GM23338 (cell line): ENCODE measurements around the gene MYH10. TPM values are rescaled to one million over a fixed set of nuclear protein-coding genes. Genes with fewer than 3 reads are reported as not detected.

Experiments used
- ATAC-seq: fragments of 200-7000 bp; cut with Tn5 transposase; 3 replicates; pipeline ENCODE4 v1.9.1; 2020
- DNase-seq: peaks from one replicate; pipeline ENCODE4 v3.0.0-alpha.2; 2015; ENCODE audit warnings: low spot score
- H2AFZ ChIP-seq: fragments of 200-600 bp; sonication (generic); 2 replicates; pipeline ENCODE4 v1.8.0; 2016; ENCODE audit warnings: antibody characterized with exemption, mild to moderate bottlenecking, moderate library complexity
- H3F3A ChIP-seq: fragments of 200-600 bp; sonication (generic); replicated peaks from 2 replicates; pipeline ENCODE4 v1.8.0; 2017; ENCODE audit warnings: antibody characterized with exemption, mixed run types, low read depth
- H3K27ac ChIP-seq: fragments of 200-600 bp; sonication (generic); 2 replicates; pipeline ENCODE4 v1.6.1; 2016; ENCODE audit warnings: low read depth
- H3K27me3 ChIP-seq: fragments of 200-600 bp; sonication (generic); 2 replicates; pipeline ENCODE4 v1.8.0; 2016; ENCODE audit warnings: mild to moderate bottlenecking, mixed run types, moderate library complexity; ENCODE audit not compliant: insufficient read depth
- H3K36me3 ChIP-seq: fragments of 200-600 bp; sonication (generic); 2 replicates; pipeline ENCODE4 v1.8.0; 2016; ENCODE audit warnings: mild to moderate bottlenecking; ENCODE audit not compliant: insufficient read depth
- H3K4me1 ChIP-seq: fragments of 200-600 bp; sonication (generic); 2 replicates; pipeline ENCODE4 v1.8.0; 2016; ENCODE audit warnings: mild to moderate bottlenecking, moderate library complexity; ENCODE audit not compliant: insufficient read depth
- H3K4me2 ChIP-seq: fragments of 200-600 bp; sonication (generic); 2 replicates; pipeline ENCODE4 v1.7.1; 2017; ENCODE audit warnings: mixed run types
- H3K4me3 ChIP-seq: fragments of 200-600 bp; sonication (generic); 2 replicates; pipeline ENCODE4 v1.6.1; 2016; ENCODE audit warnings: mixed run types
- H3K79me2 ChIP-seq: fragments of 200-600 bp; sonication (generic); replicated peaks from 2 replicates; pipeline ENCODE4 v1.8.0; 2017; ENCODE audit warnings: mild to moderate bottlenecking; ENCODE audit not compliant: insufficient read depth
- H3K9me2 ChIP-seq: fragments of 200-600 bp; sonication (generic); 2 replicates; pipeline ENCODE4 v1.8.0; 2017; ENCODE audit not compliant: insufficient read depth
- H4K20me1 ChIP-seq: fragments of 200-600 bp; sonication (generic); replicated peaks from 2 replicates; pipeline ENCODE4 v1.8.0; 2017; ENCODE audit warnings: mild to moderate bottlenecking; ENCODE audit not compliant: insufficient read depth
- H3K27ac Mint-ChIP-seq: 2 replicates; pipeline ENCODE4 v1.8.0; 2020; ENCODE audit warnings: inconsistent platforms, mild to moderate bottlenecking, moderate library complexity, mixed read lengths
- H3K27me3 Mint-ChIP-seq: 3 replicates; pipeline ENCODE4 v1.8.0; 2022; ENCODE audit warnings: low read depth, mild to moderate bottlenecking, moderate library complexity, mixed read lengths, inconsistent platforms; ENCODE audit not compliant: insufficient read depth, poor library complexity
- H3K36me3 Mint-ChIP-seq: 3 replicates; pipeline ENCODE4 v1.8.0; 2021; ENCODE audit warnings: low read depth, mild to moderate bottlenecking, inconsistent platforms, moderate library complexity, mixed read lengths
- H3K4me1 Mint-ChIP-seq: 3 replicates; pipeline ENCODE4 v1.8.0; 2020; ENCODE audit warnings: mild to moderate bottlenecking, inconsistent platforms, mixed read lengths
- H3K4me3 Mint-ChIP-seq: 3 replicates; pipeline ENCODE4 v1.8.0; 2021; ENCODE audit warnings: moderate library complexity, mild to moderate bottlenecking, inconsistent platforms, mixed read lengths
- H3K9me3 Mint-ChIP-seq: 3 replicates; pipeline ENCODE4 v1.8.0; 2020; ENCODE audit warnings: moderate library complexity, mild to moderate bottlenecking, inconsistent platforms, mixed read lengths
- CREB1 ChIP-seq: fragments of 250-450 bp; sonication (Bioruptor Pico); IDR thresholded peaks from 2 replicates; pipeline ENCODE4 v1.5.0; 2020; ENCODE audit warnings: low read depth, mild to moderate bottlenecking, moderate library complexity
- CTCF ChIP-seq, 2 experiments: fragments of 200-600 bp in 1 of 2; sonication (generic) in 1 of 2; conservative IDR thresholded peaks; 2 replicates each; pipeline versions ENCODE4 v1.5.1 to v1.6.1; 2016 to 2017; ENCODE audit warnings: antibody characterized with exemption in 2 of 2, low read depth in 2 of 2, mild to moderate bottlenecking in 2 of 2, moderate library complexity in 1 of 2
- ETS1 ChIP-seq: IDR thresholded peaks from 2 replicates; pipeline ENCODE4 v1.6.1; 2016; ENCODE audit warnings: antibody characterized with exemption
- EZH2 ChIP-seq: fragments of 200-600 bp; sonication (generic); IDR thresholded peaks from one replicate; pipeline ENCODE4 v1.8.0; 2017; ENCODE audit warnings: antibody characterized with exemption, mild to moderate bottlenecking, low read depth; ENCODE audit not compliant: unreplicated experiment
- EZH2phosphoT487 ChIP-seq: fragments of 200-600 bp; sonication (generic); IDR thresholded peaks from one replicate; pipeline ENCODE4 v1.8.1; 2018; ENCODE audit warnings: antibody characterized with exemption; ENCODE audit not compliant: unreplicated experiment
- JUNB ChIP-seq: IDR thresholded peaks from one replicate; pipeline ENCODE4 v1.6.1; 2016; ENCODE audit warnings: antibody characterized with exemption; ENCODE audit not compliant: unreplicated experiment
- NANOG ChIP-seq: IDR thresholded peaks from 2 replicates; pipeline ENCODE4 v1.6.1; 2016; ENCODE audit warnings: antibody characterized with exemption, borderline replicate concordance
- POLR2AphosphoS5 ChIP-seq: IDR thresholded peaks from 2 replicates; pipeline ENCODE4 v1.6.1; 2016; ENCODE audit warnings: antibody characterized with exemption, low read depth
- REST ChIP-seq: IDR thresholded peaks from one replicate; pipeline ENCODE4 v1.6.1; 2018; ENCODE audit warnings: antibody characterized with exemption; ENCODE audit not compliant: unreplicated experiment
- STAT1 ChIP-seq: IDR thresholded peaks from one replicate; pipeline ENCODE4 v1.6.1; 2016; ENCODE audit warnings: antibody characterized with exemption; ENCODE audit not compliant: unreplicated experiment
- ZNF114 ChIP-seq: fragments of 250-450 bp; sonication (Bioruptor Pico); IDR thresholded peaks from 2 replicates; pipeline ENCODE4 v1.5.0; 2020; ENCODE audit warnings: mild to moderate bottlenecking, moderate library complexity
- ZNF331 ChIP-seq: fragments of 250-450 bp; sonication (Bioruptor Pico); IDR thresholded peaks from 2 replicates; pipeline ENCODE4 v1.5.0; 2020; ENCODE audit warnings: low read depth, mild to moderate bottlenecking, moderate library complexity
- ZNF462 ChIP-seq: fragments of 250-450 bp; sonication (Bioruptor Pico); IDR thresholded peaks from 2 replicates; pipeline ENCODE4 v1.5.0; 2020; ENCODE audit warnings: mild to moderate bottlenecking, moderate library complexity
- polyA plus RNA-seq: library from polyadenylated mRNA; unstranded; fragments of >200 nt; fragmentation: Nextera tagmentation; extraction: Ambion mirVana; gene quantifications from 2 replicates; pipeline ENCODE4 v1.2.1, GENCODE V29; 2016
- total RNA-seq: library from RNA; depleted of rRNA; stranded (reverse); fragments of >200 nt; shearing (Covaris generic); gene quantifications from 2 replicates; pipeline ENCODE4 v1.2.3, GENCODE V29; 2014

The MYH10 gene
- total and polyA plus RNA-seq, 2 experiments from 2014 or later = 89.5 to 230 TPM

- Histone ChIP-seq H3K4me3 (no peak overlapping the region), H3K4me1 (no peaks in the 10 kb centered on the region), H3K27me3 (no peaks in the 10 kb centered on the region), H3K9me2 (no peaks in the 10 kb centered on the region), H3K36me3 (peaks cover 70% of the 10 kb centered on the region), H3K27ac (no peak overlapping the region), H2AFZ (no peak overlapping the region), H3K4me2 (no peak overlapping the region), H3K79me2 (no peaks in the 10 kb centered on the region), H4K20me1 (peaks cover 21% of the 10 kb centered on the region), H3F3A (peaks cover 12% of the 10 kb centered on the region; the same call in 1 of the 2 replicates)
- H3K4me3 Mint-ChIP-seq = no peak overlapping the region
- H3K9me3 Mint-ChIP-seq = no peaks in the 10 kb centered on the region
- peaks cover 8% of the 10 kb centered on the region for H3K27me3 Mint-ChIP-seq
- H3K36me3 Mint-ChIP-seq = peaks cover 97% of the 10 kb centered on the region
- no peak overlapping the region; the same call in 1 of the 2 replicates for H3K27ac Mint-ChIP-seq
- H3K4me1 Mint-ChIP-seq = no peaks in the 10 kb centered on the region
- TF ChIP-seq EZH2phosphoT487 = no peak
- no peak for TF ChIP-seq ZNF462
- TF ChIP-seq STAT1 = no peak
- TF ChIP-seq CREB1 (CRISPR knock-in tag) = no peak
- TF ChIP-seq POLR2AphosphoS5 = no peak
- TF ChIP-seq CTCF (conservative IDR thresholded peaks at IDR 0.05; ENCODE audit: low read depth in 2 of 2) = no peak
- no peak for TF ChIP-seq ZNF114 (CRISPR knock-in tag)
- TF ChIP-seq REST = no peak
- TF ChIP-seq ETS1 = no peak
- TF ChIP-seq NANOG = no peak
- TF ChIP-seq ZNF331 (CRISPR knock-in tag) = no peak
- TF ChIP-seq EZH2 = no peak
- no peak for TF ChIP-seq JUNB
- ATAC-seq (no peak), DNase-seq (no peak)
Observed at GRCh38 chr17:8480011-8480976, 150.2 kb downstream of the MYH10 start.
